Measurements from ENCODE around the gene SUSD3. TPM values are rescaled to one million over a fixed set of nuclear protein-coding genes. Genes with fewer than 3 reads are reported as not detected.

The SUSD3 gene
- total and polyA plus RNA-seq, 2 of the 4 experiments (the other 2 are of a cell fraction): 0.54 to 1.5 TPM

- no peak overlapping the region for H3K4me3 ChIP-seq (ENCODE audit: insufficient read depth, low read depth, low read length)
- H3K14ac ChIP-seq (replicated peaks; ENCODE audit: low read depth, low read length): no peak overlapping the region
- POLR2A ChIA-PET (ENCODE audit: unreplicated experiment): no interaction called here
- H3K4me2 ChIP-seq (ENCODE audit: low read depth, low read length): no peak overlapping the region
- no TSS peak for BruUV-seq (replicated peaks)
- H3K18ac ChIP-seq (ENCODE audit: low read depth, low read length): no peak overlapping the region
- H3K56ac ChIP-seq (ENCODE audit: extremely low read depth, insufficient read depth, low read length): no peak overlapping the region
- H3K27ac ChIP-seq (ENCODE audit: insufficient read depth, low read length): no peak overlapping the region
- H3K79me1 ChIP-seq (ENCODE audit: low read depth in 1 of 2, low read length in 2 of 2): 0 out of 4 replicates have a peak, but pooled peaks cover 3 to 5% of the 10 kb centered on the region in 2 experiments
- H3K9ac ChIP-seq (ENCODE audit: low read depth, low read length): no peak overlapping the region
- H3K4ac ChIP-seq (ENCODE audit: low read depth, low read length): no peak overlapping the region; the same call in 1 of the 2 replicates
- dilution Hi-C loops (cut with HindIII; ENCODE audit: low sequenced_read_pairs, unreplicated experiment) (no loop called here), intact Hi-C loops (cut with micrococcal nuclease) (no loop called here), in situ Hi-C loops (cut with MboI; ENCODE audit: low sequenced_read_pairs) (loop anchor here (10.0 to 25.0 kb wide), 2 partner anchors 340 to 447 kb away; partner anchors contain the start of genes FAM120A and FAM120AOS)
- TF ChIP-seq MAFK (IDR thresholded peaks at IDR 0.05; ENCODE audit: low read depth, low read length): no peak
- no peak for TF ChIP-seq CEBPB (IDR thresholded peaks at IDR 0.05; ENCODE audit: low read depth, low read length)
- no peak overlapping the region for H2BK5ac ChIP-seq (ENCODE audit: low read depth, low read length, poor library complexity, severe bottlenecking)
- H2AFZ ChIP-seq (replicated peaks; ENCODE audit: low read length, poor library complexity): no peak overlapping the region
- ATAC-seq (ENCODE audit: low read depth): no peak
- no peak overlapping the region for H4K5ac ChIP-seq (ENCODE audit: low read depth, low read length)
- 63% methylated on average over 1 of the region's 5 CpGs; no CpG with 5 or more reads in 1 of the 2 experiments for WGBS, 2 experiments (ENCODE audit: extremely low coverage in 2 of 2, insufficient read length in 1 of 2)
- CTCF ChIA-PET: no interaction called here
- H4K8ac ChIP-seq (ENCODE audit: low read depth in 2 of 2, low read length in 2 of 2): no peak overlapping the region
- H3K9me1 ChIP-seq (ENCODE audit: insufficient read depth, low read length): peaks cover 15% of the 10 kb centered on the region
- H3K9me3 ChIP-seq (ENCODE audit: control insufficient read depth, insufficient read depth, low read length): no peaks in the 10 kb centered on the region
- H4K91ac ChIP-seq (ENCODE audit: insufficient read depth, low read depth, low read length): no peak overlapping the region
- no peaks in the 10 kb centered on the region; the same call in 1 of the 2 replicates for H4K20me1 ChIP-seq (ENCODE audit: insufficient read depth, low read length)
- H3K27me3 ChIP-seq (ENCODE audit: control insufficient read depth, insufficient read depth, low read length): no peaks in the 10 kb centered on the region
- H2BK20ac ChIP-seq (ENCODE audit: low read depth, low read length): no peak overlapping the region
- no peak overlapping the region for H2AK5ac ChIP-seq (ENCODE audit: low read depth, low read length)
- H3K4me1 ChIP-seq (ENCODE audit: control insufficient read depth, insufficient read depth, low read length): peaks cover 9% of the 10 kb centered on the region
- peak overlapping the region; percentile 15 for H2AK9ac ChIP-seq (replicated peaks; ENCODE audit: low read depth, low read length, poor library complexity)
- H3K23ac ChIP-seq (ENCODE audit: low read depth, low read length): no peak overlapping the region
- H2BK120ac ChIP-seq (ENCODE audit: low read depth, low read length): no peak overlapping the region
- peaks cover 16% of the 10 kb centered on the region for H3K36me3 ChIP-seq (ENCODE audit: control insufficient read depth, insufficient read depth, low read length)
- H2BK15ac ChIP-seq (ENCODE audit: low read depth, low read length): no peak overlapping the region
- no peak for DNase-seq
These were observed 56.5 kb downstream of the SUSD3 start for GRCh38 chr9:93114984-93115335.
